ENCODE measurements around the gene RHOH. TPM values are rescaled to one million over a fixed set of nuclear protein-coding genes. Genes with fewer than 3 reads are reported as not detected.

The RHOH gene
- polyA plus RNA-seq, 3 donors: 0.34 to 0.92 (median 0.61) TPM

DNA sequence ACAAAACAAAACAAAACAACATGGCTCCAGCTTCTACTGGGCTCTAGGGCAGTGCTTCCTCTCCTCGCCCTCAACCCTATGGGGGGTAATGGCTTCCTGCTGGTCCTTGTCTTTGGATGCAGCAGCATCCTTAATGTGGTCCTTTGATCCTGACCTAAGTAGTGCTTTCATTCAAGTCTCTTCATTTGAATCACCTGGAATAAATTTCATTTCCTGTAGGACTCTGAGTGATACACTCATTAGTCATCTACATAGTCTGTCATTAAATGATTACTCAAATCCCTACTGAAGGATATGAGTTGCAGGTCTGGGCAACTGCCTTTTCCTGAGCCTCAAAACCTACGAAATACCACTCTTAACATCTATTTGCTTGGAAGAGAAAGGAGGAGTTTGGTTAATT lies 54.5 kb downstream of the RHOH start:
- DNase-seq (ENCODE audit: extremely low read depth in 1 of 11, low read depth in 9 of 11, low spot score in 4 of 11): no peak

DNA sequence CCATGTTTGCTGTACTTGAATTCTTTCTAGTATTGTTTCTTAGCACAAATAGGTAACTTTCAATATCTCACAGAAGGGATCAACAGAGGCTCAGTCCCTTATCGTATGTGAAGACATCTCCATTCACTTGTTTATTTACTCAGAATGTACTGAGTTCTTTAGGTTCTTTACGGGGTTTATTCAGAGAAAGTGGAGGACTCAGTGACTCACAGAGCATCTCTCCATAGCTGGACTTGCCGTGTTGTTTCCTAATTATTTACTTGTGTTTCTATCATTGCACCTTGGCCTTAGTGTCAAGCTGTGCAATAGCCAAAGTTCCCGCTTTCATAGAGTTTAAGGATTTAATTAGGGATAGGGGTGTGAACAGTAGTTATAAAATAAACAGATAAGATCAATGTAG lies 57.1 kb downstream of the RHOH start:
- no peak for DNase-seq (ENCODE audit: extremely low read depth in 1 of 11, low read depth in 9 of 11, low spot score in 4 of 11)

DNA sequence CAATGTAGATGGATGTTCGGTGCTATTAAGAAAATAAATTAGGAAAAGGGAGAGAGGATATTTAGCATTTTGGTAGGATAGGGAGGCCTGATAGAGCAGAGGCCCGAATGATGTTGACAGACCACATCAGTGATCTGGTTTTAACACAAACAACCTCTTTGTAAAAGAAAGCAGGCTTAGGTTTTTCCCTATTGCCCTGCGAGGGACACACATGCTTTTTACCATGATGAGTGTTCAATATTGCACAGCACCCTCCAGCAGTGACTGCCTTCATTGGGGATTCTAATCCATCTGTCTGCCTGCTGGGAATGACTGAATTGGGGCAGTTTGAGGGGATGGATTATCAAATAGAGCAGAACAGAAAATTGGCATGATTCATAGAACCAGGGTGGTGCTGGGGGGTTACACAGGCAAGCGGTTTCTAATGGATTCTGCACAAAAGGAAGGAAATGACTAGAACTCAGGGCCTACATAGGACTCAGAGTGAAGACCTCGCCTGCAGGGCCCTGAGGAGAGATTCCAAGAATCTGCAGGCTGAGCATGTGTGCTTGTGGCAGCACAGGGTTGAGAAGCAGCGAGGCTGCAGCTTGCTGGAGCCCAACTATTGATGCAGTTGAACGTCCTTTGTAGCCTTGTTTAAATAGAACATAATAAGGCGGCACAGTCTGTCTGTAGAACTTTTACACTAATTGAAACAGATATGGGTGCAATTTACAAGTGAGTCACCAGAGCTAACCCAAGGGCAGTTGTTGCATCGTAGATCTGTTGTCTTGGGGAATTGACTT lies 58.0 kb downstream of the RHOH start:
- no peak for DNase-seq (ENCODE audit: extremely low read depth in 1 of 11, low read depth in 9 of 11, low spot score in 4 of 11)

DNA sequence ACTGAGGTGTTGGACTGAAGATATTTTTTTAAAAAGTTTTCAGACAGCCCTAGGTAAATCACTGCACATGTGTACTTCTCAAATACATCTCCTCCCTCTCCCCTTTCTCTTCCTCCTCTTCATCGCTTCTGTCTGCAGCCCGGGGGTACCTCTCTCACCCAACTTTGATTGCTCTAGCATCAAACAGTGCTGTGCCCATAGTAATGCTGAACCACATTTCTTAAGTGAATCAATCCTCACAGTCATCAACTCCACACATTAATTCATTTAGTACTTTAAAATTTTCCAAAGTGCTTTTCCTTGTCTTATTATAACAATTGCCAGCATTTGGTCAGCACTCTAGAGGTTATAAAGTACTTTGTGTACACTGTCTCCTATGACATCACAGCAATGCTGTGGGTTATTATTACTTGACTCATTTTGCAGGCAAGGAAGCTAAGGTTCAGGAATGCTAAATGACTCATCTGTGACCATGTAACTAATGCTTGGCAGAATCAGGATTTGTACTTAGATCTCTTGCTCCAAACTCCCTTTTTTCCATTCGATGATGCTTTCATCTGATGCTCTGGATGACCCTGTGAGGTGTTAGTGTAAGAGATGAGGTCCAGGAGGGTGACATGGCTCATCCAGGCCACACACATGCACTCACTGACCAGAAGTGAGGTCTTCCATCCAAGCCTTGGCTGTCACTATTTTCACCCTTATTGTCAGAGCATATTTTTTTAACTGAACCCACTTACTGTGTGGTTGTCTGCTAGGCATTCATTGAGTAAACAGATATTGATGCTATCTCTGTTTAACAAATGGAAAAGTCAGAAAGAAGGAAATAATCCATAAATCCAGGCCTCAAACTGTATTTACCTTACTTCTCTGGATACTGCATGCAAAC lies 58.8 kb downstream of the RHOH start:
- DNase-seq (ENCODE audit: extremely low read depth in 1 of 11, low read depth in 9 of 11, low spot score in 4 of 11): no peak

DNA sequence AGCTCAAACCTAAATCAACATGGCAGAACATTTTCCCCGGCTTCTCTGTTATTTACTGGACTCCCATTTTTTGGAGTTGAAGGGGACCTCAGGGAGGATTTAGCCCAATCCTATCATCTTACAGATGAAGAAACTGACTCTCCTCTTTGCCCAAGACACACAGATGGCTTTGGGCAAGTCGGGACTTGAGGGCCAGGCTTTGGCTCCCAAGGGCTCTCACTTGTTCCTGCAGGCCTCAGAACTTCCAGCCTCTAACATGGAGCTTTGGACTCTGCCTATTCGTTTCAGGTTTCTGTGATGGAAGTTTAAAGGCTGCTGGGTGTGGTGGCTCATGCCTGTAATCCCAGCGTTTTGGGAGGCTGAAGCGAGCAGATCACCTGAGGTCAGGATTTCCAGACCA lies 59.5 kb downstream of the RHOH start:
- no peak for DNase-seq (ENCODE audit: extremely low read depth in 1 of 11, low read depth in 9 of 11, low spot score in 4 of 11)

DNA sequence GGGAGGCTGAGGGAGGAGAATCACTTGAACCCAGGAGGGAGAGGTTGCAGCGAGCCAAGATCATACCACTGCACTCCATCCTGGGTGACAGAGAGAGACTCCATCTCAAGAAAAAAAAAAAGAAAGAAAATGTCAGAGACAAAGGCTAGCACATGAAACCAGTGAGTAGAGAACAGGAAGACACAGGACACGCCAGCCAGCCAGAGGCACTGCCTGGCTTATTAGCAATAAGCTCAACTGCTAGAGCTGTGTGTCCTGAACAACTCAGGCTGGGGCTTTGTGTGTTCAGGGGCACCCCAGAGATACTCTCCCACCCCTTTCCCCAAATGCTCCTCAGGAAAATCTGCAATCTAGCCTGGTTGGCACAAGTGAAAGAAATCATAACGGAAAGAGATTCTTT lies 60.0 kb downstream of the RHOH start:
- no peak for DNase-seq (ENCODE audit: extremely low read depth in 1 of 11, low read depth in 9 of 11, low spot score in 4 of 11)

DNA sequence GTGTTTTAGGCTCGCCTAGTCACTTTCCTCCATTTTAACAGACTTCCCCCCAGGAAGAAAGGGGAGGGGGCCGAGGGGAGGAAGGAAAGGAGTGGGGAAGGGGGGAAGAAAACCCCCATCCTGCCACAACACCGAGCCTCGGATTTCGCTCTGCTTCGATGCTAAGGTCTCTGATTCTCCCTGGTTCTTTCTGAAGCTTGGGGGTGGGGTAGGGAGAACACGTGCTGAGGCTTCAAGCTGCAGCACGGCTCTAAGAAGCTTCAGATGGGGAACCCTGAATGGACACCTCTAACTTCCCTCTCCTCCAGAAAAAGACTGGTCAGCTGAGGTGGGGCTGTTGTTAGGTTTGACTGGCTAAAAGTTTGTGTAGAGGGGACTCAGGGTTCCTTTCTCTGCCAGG lies 61.8 kb downstream of the RHOH start:
- no peak for DNase-seq (ENCODE audit: extremely low read depth in 1 of 11, low read depth in 9 of 11, low spot score in 4 of 11)

DNA sequence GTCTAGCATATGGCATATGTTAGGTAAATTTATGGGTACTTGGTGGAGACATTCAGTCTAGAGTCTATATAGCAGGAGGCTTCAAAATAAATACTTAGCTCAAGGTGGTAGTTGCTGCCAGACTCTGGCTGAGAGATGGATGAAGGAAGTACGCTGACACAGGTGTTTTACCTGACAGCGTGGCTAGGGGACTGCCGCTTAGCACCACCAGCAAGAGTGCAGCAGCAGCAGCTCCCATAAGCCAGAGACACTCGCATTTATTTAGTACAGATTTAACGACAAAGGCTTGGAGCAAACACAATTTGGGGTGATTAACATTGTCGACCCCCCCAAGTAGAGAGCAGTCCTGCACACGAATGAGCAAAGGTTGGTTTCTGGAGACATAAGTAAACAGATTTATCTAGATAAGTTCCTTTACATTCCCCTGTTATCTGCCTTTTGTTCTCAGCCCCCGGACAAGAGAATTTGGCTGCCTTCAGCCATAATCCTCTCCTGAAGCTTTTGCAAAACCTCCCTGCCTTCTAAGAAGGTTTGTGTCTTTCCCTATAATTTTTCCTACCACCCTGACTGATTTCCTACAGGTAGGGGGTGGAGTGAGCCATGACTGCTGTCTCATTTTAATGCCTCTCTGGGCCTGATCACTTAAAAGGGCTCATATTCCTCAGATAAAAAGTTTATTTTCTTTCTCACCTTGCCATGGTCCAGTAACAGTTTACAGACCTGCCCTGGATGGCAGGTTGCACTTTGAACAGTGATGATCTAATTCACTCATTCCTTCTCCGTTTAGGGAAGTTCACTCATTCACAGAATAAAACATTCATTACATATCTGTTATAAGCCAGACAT lies 64.6 kb downstream of the RHOH start:
- DNase-seq (ENCODE audit: extremely low read depth in 1 of 11, low read depth in 9 of 11, low spot score in 4 of 11): no peak

DNA sequence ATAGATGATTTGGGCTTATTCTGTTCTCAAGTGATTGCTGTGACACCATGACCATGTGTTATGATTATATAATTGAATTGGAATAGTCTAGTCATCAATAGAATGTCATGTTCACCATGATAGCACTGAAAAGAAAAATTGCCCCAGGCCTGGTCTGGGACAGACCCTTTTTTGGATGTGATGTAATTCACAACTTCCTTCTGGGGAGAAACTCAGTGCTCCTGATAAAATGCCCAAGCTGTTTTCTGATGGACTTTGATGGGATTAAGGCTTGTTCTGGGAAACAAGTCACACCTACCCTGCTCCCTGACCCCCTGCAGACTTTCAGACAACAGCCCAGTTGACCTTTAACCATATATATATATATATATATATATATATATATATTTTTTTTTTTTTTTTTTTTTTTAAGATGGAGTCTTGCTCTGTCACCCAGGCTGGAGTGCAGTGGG lies 65.3 kb downstream of the RHOH start:
- DNase-seq (ENCODE audit: extremely low read depth in 1 of 11, low read depth in 9 of 11, low spot score in 4 of 11): no peak

DNA sequence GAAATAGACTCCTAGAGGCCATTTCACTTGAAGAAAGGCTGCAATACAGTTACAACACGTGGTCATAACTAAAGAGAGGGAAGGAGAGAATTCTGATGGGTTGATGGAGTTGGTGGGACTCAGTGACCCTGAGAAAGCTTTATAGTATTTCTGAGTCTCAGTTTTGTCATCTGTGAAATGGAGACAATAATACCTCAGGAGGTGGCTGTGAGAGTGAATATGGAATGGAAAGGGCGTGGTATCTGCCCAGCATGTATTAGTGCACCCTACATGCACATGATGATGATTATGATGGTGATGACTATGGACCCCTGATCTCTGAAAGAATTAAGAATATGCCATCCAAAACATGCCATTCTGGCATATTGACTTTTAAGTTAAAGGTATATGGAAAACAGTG lies 66.0 kb downstream of the RHOH start:
- no peak for DNase-seq (ENCODE audit: extremely low read depth in 1 of 11, low read depth in 9 of 11, low spot score in 4 of 11)

DNA sequence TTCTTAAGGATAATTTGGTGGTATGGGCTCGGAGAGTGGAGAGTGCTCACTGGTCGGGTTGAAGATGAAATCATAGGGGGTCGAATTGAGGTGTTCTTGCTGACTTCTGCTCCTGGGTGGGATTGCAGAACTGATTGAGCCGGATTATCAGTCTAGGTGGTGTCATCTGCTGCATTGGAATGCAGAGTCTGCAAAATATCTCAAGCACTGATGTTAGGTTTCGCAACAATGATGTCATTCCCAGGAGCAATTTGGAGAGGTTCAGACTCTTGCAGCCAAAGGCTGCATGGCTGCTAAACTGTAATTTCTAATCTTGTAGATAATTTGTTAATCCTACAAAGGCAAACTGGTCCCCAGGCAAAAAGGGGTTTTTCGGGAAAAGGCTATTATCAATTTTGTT lies 67.7 kb downstream of the RHOH start:
- no peak for DNase-seq (ENCODE audit: extremely low read depth in 1 of 11, low read depth in 9 of 11, low spot score in 4 of 11)

DNA sequence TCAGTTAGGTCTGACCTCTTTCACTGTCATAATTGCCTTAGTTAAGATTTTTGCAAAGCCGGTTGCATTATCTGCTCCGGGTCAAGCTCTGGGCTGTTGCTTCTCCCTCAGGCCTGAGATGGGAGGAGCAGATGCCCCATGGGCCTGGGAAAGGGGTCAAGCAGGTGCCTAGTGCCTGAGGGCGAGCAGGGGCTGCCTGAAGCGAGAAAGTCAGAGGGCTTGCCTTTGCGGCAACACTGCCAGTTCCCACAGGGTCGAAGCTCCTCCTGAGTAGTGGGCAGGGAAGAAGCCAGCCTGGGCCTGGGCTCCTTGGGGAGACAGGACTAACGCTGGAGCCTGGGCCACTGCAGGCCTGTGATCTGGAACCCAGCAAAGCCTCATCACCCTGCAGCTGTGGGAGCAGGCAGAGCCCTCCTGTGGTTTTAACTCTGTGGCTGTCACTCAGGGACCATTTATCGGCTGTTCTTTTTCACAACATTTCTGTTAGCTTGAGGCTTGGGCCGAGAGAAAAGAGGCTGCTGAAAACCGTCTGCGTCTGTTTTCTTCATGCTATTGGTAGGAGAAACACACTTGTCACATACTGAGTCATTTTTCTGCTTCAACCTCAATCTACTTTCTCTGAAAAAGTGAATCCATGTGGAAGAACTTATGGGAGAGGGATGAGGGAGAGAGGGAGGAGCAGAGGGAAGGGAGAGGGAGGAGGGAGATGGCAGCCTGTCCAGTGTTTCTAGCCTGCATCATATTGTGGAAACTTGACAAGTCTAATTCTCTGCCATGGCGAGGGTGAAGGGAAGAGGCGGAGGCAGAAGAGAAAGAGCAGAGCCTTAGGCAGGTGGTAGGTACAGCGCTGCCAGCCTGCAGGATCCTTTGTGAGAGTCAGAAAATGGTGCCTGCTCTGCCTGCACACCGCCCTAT lies 68.4 kb downstream of the RHOH start:
- DNase-seq (ENCODE audit: extremely low read depth in 1 of 11, low read depth in 9 of 11, low spot score in 4 of 11): no peak

DNA sequence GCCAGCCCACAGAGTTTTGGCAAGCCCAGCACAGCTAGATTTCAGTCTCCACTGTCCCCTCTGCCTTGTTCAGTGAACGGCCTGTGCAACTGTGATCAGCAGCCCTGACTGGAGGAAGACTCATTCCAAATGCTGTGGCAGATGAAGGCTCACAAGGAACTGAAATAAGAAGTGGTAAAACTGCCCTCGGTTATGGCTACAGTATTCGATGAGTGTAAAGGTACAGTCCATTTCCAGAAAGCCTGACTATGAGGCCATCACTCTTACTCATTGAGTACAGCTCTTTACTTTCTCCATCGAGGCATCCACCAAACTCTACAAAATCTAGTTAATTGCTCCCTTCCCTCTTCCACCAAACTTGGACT lies 69.1 kb downstream of the RHOH start:
- no peak for DNase-seq (ENCODE audit: extremely low read depth in 1 of 11, low read depth in 9 of 11, low spot score in 4 of 11)

DNA sequence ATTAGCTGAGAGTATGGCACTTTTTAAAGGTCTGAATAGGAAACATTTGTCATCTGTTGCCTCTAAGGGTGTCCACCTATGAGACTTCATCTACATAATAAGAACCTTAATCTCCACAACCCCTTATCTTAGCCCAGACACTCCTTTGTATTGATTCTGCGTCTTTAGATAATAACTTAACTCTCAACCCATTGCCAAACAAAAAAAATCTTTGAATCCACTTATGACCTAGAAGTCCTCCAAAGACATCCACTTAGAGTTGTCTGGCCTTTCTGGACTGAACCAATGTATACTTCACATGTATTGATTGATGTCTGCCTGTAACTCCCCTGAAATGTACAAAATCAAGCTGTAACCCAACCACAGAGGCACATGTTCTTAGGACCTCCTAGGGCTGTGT lies 72.3 kb downstream of the RHOH start:
- no peak for DNase-seq (ENCODE audit: extremely low read depth in 1 of 11, low read depth in 9 of 11, low spot score in 4 of 11)

DNA sequence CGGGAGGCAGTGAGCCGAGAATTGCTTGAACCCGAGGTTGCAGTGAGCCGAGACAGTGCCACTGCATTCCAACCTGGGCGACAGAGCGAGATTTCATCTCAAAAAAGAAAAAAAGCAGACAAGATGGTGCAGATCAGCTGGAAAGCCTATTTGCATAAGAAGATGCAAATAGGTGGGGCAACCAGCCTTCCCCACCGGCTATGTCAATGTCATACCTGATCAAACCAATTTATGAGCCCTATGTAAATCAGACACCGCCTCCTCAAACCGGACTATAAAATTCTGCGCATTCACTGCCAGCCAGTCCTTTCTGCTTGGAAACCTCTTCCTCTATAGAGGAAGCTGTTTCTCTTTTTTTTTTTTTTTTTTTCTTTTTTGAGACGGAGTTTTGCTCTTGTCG lies 73.8 kb downstream of the RHOH start:
- no peak for DNase-seq (ENCODE audit: extremely low read depth in 1 of 11, low read depth in 9 of 11, low spot score in 4 of 11)

DNA sequence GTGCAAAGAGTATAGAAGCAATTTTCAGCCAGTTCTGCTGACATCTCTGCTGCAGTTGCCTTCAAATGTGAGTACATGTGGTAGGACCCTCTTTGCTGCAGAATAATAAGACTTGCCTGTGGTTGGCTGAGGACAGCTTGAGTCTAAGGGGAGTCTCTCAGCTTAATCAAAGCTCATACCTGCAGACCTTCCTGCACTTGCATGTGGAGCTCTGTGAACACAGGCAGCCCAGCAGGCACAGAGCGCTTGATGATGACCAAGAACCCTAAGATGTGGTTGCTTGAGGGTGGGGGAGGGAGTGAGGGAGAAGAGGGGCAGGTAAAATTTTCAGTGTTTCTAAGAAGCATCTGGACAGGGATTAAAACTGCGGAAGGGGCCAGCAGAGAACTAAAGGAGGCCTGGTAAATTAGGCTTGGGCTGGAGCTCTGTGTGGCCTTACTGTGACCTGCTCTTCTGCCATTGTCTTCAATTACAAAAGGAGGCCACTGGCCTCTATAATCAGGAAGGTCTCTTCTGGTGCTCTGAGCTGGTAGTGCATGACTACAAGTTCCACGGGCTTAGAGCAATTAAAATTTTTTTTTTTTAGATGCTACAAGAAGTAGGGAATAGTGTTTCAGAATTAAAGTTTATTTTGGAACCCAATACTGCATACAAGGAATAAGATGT lies 78.4 kb downstream of the RHOH start:
- no peak for DNase-seq (ENCODE audit: extremely low read depth in 1 of 11, low read depth in 9 of 11, low spot score in 4 of 11)

DNA sequence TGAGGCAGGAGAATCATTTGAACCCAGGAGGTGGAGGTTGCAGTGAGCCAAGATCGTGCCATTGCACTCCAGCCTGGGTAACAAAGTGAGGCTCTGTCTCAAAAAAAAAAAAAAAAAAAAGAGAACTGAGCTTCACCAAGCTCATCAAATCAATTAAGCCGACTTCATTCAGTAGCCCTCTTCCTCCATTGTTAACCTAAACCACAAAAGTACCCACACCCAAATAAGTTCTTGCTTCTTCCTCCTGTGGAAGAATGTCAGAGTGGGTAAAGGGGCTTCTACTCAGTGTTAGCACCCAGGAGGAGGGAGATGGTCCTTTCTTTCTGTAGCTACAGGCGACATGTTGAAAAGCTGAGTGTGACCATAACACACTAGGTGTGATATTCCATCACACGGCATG lies 79.7 kb downstream of the RHOH start:
- DNase-seq (ENCODE audit: extremely low read depth in 1 of 11, low read depth in 9 of 11, low spot score in 4 of 11): no peak

DNA sequence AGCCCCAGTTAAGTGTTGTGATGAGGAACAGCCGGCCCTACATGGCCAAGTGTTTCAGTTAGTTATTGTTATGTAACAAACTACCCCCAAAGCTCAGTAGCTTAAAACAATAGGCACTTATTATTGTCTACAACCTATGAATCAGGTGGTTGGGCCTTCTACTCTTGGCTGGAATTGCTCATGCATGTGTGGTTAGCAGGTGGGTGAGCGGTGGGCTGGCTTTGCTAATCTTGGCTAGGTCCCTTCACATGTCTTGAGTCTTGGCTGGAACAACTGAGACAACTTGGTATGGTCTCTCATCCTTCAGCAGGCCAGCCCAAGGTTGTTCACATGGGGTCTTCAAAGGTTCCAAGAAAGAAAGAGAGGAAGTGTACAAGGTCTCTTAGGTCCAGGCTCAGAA lies 83.8 kb downstream of the RHOH start:
- no peak for DNase-seq (ENCODE audit: extremely low read depth in 1 of 11, low read depth in 9 of 11, low spot score in 4 of 11)

All from renal cortex interstitium (tissue), 11 donors.